Nephron (organoid): ENCODE data around the gene MTARC2.
A peak's percentile ranks its signal among the peaks of the same experiment; 100 is the strongest.

Experiments
- H3K27ac Mint-ChIP-seq, 3 experiments: 2 replicates each; pipeline ENCODE4 v1.8.0; 2020; ENCODE audit warnings: mixed read lengths in 3 of 3, mild to moderate bottlenecking in 2 of 3, moderate library complexity in 1 of 3
- H3K27me3 Mint-ChIP-seq: 2 replicates; pipeline ENCODE4 v1.8.0; 2021; ENCODE audit warnings: low read depth, mild to moderate bottlenecking, moderate library complexity, mixed read lengths
- H3K36me3 Mint-ChIP-seq: 2 replicates; pipeline ENCODE4 v1.8.0; 2020; ENCODE audit warnings: low read depth, mixed read lengths
- H3K4me1 Mint-ChIP-seq: 2 replicates; pipeline ENCODE4 v1.8.0; 2020; ENCODE audit warnings: mixed read lengths
- H3K4me3 Mint-ChIP-seq, 3 experiments: 2 replicates each; pipeline ENCODE4 v1.8.0; 2020; ENCODE audit warnings: mild to moderate bottlenecking in 3 of 3, mixed read lengths in 3 of 3, moderate library complexity in 2 of 3
- H3K9me3 Mint-ChIP-seq: 2 replicates; pipeline ENCODE4 v1.8.0; 2020; ENCODE audit warnings: mixed read lengths
- CTCF ChIP-seq, 3 experiments: fragments of 200-600 bp; sonication (generic); IDR thresholded peaks; one replicate each; pipeline ENCODE4 v1.5.0; 2021; ENCODE audit warnings: antibody characterized with exemption in 3 of 3; ENCODE audit not compliant: unreplicated experiment in 3 of 3

The MTARC2 gene

GRCh38 chr1:220798338-220798737 is 50.2 kb downstream of the MTARC2 start:
- H3K27ac Mint-ChIP-seq: no peak overlapping the region
- peaks cover 4% of the 10 kb centered on the region for H3K4me1 Mint-ChIP-seq
- peaks cover 6% of the 10 kb centered on the region for H3K27me3 Mint-ChIP-seq
- no peaks in the 10 kb centered on the region for H3K9me3 Mint-ChIP-seq
- H3K4me3 Mint-ChIP-seq: no peak overlapping the region
- H3K36me3 Mint-ChIP-seq: peaks cover 4% of the 10 kb centered on the region
- TF ChIP-seq CTCF (IDR thresholded peaks at IDR 0.05; ENCODE audit: unreplicated experiment in 3 of 3): no peak

GRCh38 chr1:220800262-220800661 is 52.1 kb downstream of the MTARC2 start:
- Mint-ChIP-seq H3K27ac (no peak overlapping the region), H3K27me3 (peaks cover 11% of the 10 kb centered on the region)
- no peak for TF ChIP-seq CTCF (IDR thresholded peaks at IDR 0.05; ENCODE audit: unreplicated experiment in 3 of 3)

GRCh38 chr1:220803401-220804201 is 55.5 kb downstream of the MTARC2 start:
- peaks cover 17% of the 10 kb centered on the region for H3K4me1 Mint-ChIP-seq
- peak; percentile 71 to 77 (median 75) for TF ChIP-seq CTCF (IDR thresholded peaks at IDR 0.05; ENCODE audit: unreplicated experiment in 3 of 3)
- no peaks in the 10 kb centered on the region for H3K9me3 Mint-ChIP-seq
- H3K27me3 Mint-ChIP-seq: peaks cover 25% of the 10 kb centered on the region
- H3K36me3 Mint-ChIP-seq: peaks cover 12% of the 10 kb centered on the region
- H3K4me3 Mint-ChIP-seq: no peak overlapping the region
- H3K27ac Mint-ChIP-seq: no peak overlapping the region

More at GRCh38 chr1:220800262-220800661, 52.1 kb downstream of the MTARC2 start:
- peaks cover 8% of the 10 kb centered on the region for H3K36me3 Mint-ChIP-seq
- no peaks in the 10 kb centered on the region for H3K9me3 Mint-ChIP-seq
- peaks cover 4% of the 10 kb centered on the region for H3K4me1 Mint-ChIP-seq
- H3K4me3 Mint-ChIP-seq: no peak overlapping the region

- Mint-ChIP-seq H3K36me3 (peaks cover 12% of the 10 kb centered on the region), H3K9me3 (no peaks in the 10 kb centered on the region), H3K27me3 (peaks cover 29% of the 10 kb centered on the region), H3K4me1 (peaks cover 23% of the 10 kb centered on the region), H3K4me3 (no peak overlapping the region), H3K27ac (no peak overlapping the region)
- no peak for TF ChIP-seq CTCF (IDR thresholded peaks at IDR 0.05; ENCODE audit: unreplicated experiment in 3 of 3)
These were observed 56.1 kb downstream of the MTARC2 start for GRCh38 chr1:220804202-220804586.

- H3K36me3 Mint-ChIP-seq: peaks cover 12% of the 10 kb centered on the region
- H3K27ac Mint-ChIP-seq: no peak overlapping the region
- no peak for TF ChIP-seq CTCF (IDR thresholded peaks at IDR 0.05; ENCODE audit: unreplicated experiment in 3 of 3)
- H3K9me3 Mint-ChIP-seq: no peaks in the 10 kb centered on the region
- peaks cover 43% of the 10 kb centered on the region for H3K27me3 Mint-ChIP-seq
- no peak overlapping the region for H3K4me3 Mint-ChIP-seq
- H3K4me1 Mint-ChIP-seq: peaks cover 35% of the 10 kb centered on the region
These were observed 58.3 kb downstream of the MTARC2 start for GRCh38 chr1:220806408-220806807.

GRCh38 chr1:220807726-220808125 is 59.6 kb downstream of the MTARC2 start:
- no peak for TF ChIP-seq CTCF (IDR thresholded peaks at IDR 0.05; ENCODE audit: unreplicated experiment in 3 of 3)
- H3K9me3 Mint-ChIP-seq: no peaks in the 10 kb centered on the region
- peaks cover 14% of the 10 kb centered on the region for H3K36me3 Mint-ChIP-seq
- H3K4me1 Mint-ChIP-seq: peaks cover 33% of the 10 kb centered on the region
- no peak overlapping the region for H3K4me3 Mint-ChIP-seq
- H3K27me3 Mint-ChIP-seq: peaks cover 46% of the 10 kb centered on the region
- H3K27ac Mint-ChIP-seq: no peak overlapping the region
